ENCODE results near the gene GNL1.
"Not testable (repeated sequence)": the region's sequence is repeated elsewhere in the genome, so short reads cannot be mapped to it uniquely, and the experiment has no call there.

The GNL1 gene

DNA sequence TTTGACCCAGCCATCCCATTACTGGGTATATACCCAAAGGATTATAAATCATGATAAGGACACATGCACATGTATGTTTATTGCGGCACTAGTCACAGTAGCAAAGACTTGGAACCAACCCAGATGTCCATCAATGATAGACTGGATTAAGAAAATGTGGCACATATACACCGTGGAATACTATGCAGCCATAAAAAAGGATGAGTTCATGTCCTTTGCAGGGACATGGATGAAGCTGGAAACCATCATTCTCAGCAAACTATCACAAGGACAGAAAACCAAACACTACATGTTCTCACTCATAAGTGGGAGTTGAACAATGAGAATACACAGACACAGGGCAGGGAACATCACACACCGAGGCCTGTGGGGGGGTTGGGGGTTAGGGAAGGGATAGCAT is 29.8 kb downstream of the GNL1 start:
- DNase-seq: not testable (repeated sequence)

- DNase-seq: not testable (repeated sequence)
These were observed 34.3 kb downstream of the GNL1 start for GRCh38 chr6:30521952-30522351.

DNA sequence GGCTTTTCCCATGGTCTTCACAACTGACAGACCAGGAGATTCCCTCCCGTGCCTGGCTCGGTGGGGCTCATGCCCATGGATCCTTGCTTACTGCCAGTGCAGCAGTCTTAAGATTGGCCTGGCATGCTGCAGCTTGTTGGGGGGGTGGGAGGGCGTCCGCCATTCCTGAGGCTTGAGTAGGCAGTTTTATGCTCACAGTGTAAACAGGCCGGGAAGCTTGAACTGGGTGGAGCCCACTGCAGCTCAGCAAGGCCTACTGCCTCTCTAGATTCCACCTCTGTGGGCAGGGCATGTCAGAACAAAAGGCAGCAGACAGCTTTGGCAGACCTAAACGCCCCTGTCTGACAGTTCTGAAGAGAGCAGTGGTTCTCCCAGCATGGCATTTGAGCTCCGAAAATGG is 35.2 kb downstream of the GNL1 start:
- not testable (repeated sequence) for DNase-seq

GRCh38 chr6:30520522-30520921 is 35.8 kb downstream of the GNL1 start:
- DNase-seq: no peak

DNA sequence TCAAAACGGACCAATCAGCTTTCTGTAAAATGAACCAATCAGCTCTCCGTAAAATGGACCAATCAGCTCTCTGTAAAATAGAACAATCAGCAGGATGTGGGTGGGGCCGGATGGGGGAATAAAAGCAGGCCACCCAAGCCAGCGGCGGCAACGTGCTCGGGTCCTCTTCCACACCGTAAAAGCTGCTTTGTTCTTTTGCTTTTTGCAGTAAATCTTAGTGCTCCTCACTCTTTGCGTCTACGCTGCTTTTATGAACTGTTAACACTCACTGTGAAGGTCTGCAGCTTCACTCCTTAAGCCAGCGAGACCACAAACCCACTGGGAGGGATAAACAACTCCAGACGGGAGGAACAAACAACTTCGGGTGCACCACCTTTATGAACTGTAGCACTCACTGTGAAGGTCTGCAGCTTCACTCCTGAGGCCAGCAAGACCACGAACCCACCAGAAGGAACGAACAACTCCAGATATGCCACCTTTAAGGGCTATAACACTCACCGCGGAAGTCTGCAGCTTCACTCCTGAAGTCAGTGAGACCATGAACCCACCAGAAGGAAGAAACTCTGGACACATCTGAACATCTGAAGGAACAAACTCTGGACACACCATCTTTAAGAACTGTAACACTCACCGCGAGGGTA is 37.7 kb downstream of the GNL1 start:
- DNase-seq: peak in 1 of 4 experiments; percentile 16

- not testable (repeated sequence) for DNase-seq
These were observed 38.4 kb downstream of the GNL1 start for GRCh38 chr6:30517767-30518504.

- DNase-seq: not testable (repeated sequence)
These were observed 39.6 kb downstream of the GNL1 start for GRCh38 chr6:30516754-30517076.

- peak; percentile 42 to 82 (median 64) for DNase-seq
These were observed 40.1 kb downstream of the GNL1 start for GRCh38 chr6:30515944-30516753.

DNA sequence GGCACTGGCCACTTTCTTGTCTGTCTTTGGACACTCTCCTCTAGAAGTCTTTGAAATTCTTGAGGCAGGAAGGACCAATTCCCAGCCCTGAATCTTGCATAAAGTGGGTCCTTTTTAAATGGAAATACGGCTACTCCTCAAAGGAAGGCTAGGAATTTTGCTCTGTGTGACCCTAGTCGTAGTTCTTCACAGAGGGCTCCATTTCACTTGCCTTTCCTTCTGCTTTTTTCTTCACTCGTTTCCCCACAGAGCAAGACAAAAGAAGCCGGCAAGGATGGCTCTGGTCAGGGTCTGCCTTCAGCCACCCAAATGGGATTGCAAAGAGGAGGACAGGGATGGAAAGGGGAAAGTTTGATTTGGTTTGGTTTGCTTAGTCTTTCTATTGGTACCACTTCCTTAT is 41.2 kb downstream of the GNL1 start:
- no peak for DNase-seq

DNA sequence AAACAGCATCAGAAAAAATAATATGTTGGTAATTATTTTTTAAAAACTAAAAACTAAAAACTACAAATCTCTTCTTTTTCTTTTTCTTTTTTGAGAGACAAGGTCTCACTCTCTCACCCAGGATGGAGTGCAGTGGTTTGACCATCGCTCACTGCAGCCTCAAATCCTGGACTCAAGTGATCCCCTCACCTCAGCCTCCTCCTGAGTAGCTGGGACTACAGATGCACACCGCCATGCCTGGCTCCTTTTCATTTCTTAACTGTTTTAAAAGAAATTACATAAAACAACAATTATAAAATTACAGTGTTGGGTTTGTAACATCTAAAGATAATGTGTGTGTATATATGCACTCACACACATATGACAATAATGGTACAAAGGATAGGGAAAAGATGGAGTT is 42.8 kb downstream of the GNL1 start:
- no peak for DNase-seq

DNA sequence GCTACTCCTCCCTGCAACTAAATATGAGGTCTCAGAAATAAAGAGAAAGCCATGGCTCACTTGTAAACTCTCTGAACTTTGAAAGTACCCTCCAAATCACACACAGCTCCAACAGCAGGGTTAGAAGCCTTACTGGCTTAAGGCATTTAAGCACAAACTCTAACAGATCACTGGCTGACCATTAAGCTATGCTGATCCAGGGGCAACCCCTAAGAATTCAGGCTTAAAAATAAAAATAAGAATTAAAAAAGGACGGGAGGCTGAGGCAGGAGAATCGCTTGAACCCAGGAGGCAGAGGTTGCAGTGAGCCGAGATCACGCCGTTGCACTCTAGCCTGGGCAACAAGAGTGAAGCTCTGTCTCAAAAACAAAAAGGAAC is 45.1 kb downstream of the GNL1 start:
- no peak for DNase-seq

DNA sequence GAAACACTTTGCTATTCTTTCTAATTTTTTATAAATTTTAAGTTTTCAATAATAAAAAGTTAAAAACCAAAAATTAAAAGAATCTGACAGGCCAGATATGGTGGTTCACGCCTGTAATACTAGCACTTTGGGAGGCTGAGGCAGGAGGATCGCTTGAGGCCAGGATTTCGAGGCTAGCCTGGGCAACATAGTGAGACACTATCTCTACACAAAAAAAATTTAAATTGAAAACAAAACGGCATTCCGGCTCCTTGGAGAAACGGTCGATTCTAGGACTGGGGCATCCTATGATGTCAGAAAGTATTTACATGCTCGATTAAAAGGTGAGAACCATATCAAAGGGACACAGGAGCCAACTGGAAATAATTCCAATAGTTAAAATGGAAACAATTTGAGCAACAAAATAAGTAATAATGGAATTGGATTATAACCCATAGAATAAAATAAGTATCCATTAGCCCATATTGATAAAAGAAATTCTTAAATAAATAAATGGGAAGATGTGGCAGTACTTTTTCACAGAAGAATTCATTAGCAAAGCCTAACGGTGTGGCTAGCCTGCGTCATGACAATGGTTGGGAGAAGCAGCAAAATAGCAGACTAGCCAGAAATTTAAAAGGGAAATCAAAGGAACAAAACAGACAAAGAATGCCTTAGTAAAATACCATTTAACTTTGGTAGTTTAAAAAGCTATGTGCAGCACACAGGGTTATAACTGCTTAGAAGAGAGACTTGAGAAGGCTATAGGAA is 45.7 kb downstream of the GNL1 start:
- DNase-seq: no peak

GRCh38 chr6:30508890-30509736 is 47.2 kb downstream of the GNL1 start:
- DNase-seq: no peak

DNA sequence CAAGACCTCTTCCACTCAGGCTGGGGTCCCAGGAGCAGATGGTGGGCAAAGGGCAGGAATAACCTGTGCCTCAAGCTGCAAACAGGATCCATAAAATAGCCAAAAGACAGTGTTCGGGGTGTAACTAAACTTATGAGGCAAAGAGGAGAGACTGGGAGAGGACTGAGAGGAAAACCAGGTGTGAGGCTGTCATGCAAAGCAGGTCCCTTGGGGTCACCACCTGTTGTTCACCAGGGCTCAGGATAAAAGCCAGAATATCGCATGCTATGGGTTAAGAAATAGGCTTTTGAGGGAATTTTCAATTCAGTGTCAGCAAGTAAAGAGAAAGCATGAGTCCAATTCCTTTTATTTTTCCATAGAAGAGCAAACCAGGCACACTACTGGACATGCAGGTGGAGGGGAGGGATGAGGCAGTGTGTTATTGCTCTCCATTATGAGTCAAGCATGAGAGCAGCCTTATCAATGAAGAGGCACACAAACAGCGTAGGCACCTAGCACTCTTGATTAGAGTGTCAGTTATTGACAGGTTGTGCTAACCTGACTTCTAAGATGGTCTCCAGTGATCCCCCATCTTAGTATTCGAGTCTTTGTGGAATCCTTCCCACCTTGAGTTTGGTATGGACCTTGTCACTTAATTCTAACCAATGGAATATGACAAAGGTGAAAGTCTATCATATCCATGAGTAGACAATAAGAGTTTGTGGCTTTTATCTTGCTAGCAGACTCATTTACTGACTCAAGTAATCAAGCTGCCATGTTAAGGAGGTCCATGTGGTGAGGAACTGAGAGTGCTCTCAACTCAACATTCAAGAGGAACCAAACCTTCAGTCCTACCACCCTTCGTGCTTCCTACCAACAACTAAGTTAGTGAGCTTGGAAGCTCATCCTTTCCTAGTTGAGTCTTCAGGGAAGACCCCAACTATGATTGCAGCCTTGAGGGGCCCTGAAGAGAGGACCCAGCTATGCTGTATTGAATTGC is 48.2 kb downstream of the GNL1 start:
- DNase-seq: no peak

DNA sequence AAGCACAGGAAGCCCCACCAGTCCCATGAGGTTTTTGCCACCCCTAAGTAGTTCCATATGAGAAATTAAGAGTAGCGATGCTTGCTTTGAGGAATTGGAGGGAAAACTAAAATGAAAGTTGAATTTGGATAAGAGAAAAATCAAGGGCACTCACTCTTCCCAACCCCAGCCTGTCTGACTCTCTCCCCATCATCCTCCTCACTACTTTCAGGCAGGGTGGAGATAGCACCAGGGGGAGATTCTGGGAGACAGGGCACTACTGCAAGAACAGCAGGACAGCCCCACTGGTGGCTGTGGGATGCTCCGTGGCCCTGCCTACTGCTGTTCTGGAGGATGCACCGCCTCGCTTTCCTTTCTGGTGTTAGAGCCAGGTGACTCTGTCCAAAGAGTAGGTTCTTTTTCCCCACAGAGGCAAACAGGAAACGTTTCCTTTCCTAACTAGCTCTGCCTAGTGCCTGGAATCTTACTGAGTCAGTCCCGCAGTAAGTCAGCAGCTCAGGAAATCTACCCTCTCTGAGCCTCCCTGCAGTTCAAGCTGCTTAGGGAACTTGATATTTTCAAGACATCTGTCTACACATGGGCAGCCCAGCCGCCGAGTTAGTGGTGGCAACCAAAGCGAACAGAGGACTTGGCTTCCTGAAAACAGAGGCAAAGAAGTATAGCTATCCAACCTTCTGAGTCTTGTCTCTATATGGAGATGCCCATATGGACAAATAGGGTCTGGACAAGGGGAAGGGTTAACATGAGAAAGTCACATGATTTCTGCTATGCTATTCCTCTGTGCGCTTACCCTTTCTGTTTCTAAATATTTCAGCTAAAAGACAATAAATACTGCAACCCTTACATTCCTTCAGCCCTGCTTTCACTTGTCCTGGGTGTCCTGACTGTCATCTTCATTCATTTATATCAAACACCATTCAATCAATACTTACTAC is 55.6 kb downstream of the GNL1 start:
- no peak for DNase-seq

GRCh38 chr6:30498705-30499104 is 57.6 kb downstream of the GNL1 start:
- DNase-seq: not testable (repeated sequence)

DNA sequence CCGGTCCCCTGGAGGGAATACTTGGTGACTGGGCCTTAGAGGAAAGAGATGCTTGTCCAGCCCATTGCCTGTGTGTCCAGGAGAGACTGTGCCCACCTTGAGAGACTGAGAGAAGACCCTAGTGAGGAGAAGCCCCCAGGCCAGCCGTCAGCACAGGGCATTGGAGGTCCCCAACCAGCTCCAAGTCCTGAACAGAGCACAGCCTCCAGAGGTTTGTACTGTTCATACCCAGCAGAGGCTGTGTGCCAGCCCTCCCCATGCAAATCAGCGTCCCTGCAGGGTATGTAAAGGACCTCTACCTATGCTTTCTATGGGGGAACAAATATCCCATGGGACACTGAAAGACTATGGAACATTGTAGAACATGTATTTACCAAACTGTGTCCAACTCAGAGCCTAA is 58.6 kb downstream of the GNL1 start:
- DNase-seq: no peak

GRCh38 chr6:30497261-30497599 is 59.1 kb downstream of the GNL1 start:
- DNase-seq: not testable (repeated sequence)

DNA sequence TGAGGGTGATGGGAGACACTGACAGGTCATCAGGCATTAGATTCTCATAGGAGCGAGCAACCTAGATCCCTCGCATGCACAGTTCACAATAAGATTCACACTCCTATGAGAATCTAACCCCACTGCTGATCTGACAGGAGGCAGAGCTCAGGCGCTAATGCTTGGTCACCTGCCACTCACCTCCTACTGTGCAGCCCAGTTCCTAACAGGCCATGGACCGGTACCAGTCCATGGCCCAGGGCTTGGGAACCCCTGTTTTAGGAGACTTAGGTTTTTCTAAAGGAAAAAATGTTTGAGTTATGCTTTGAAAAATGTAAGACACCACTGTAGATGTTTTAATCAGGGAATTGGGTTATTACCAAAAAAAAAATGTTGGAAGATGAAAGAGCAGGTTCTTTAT is 60.3 kb downstream of the GNL1 start:
- DNase-seq: no peak

GRCh38 chr6:30495060-30495459 is 61.2 kb downstream of the GNL1 start:
- DNase-seq: not testable (repeated sequence)

Measured in activated naive CD4-positive, alpha-beta T cell (primary cell).